Suprapubic skin (tissue), 4 donors: ENCODE results near the gene COL8A2.
A peak's percentile ranks its signal among the peaks of the same experiment; 100 is the strongest.

Source experiments
- EP300 ChIP-seq: sonication (generic); formaldehyde crosslinking; IDR thresholded peaks from one replicate; pipeline ENCODE4 v1.6.1; 2017; ENCODE audit warnings: antibody characterized with exemption
- POLR2A ChIP-seq, 2 donors: fragments of 450-650 bp; IDR thresholded peaks; one replicate each; pipeline ENCODE4 v1.6.1; 2017; ENCODE audit warnings: antibody characterized with exemption in 2 of 2, mild to moderate bottlenecking in 2 of 2, moderate library complexity in 2 of 2
- POLR2AphosphoS5 ChIP-seq, 3 donors: sonication (generic); formaldehyde crosslinking; IDR thresholded peaks; one replicate each; pipeline ENCODE4 v1.6.1; 2017; ENCODE audit warnings: antibody characterized with exemption in 3 of 3
- TF ChIP-seq, protein P1 (sequence below), 2 donors: fragments of 200-600 bp in 1 of 2; fragments of 450-650 bp in 1 of 2; sonication (generic) in 1 of 2; IDR thresholded peaks; one replicate each; pipeline ENCODE4 v1.5.1; 2016 to 2019; ENCODE audit warnings: antibody characterized with exemption in 2 of 2, mild to moderate bottlenecking in 1 of 2, moderate library complexity in 1 of 2

- TF ChIP-seq, protein P1, sequence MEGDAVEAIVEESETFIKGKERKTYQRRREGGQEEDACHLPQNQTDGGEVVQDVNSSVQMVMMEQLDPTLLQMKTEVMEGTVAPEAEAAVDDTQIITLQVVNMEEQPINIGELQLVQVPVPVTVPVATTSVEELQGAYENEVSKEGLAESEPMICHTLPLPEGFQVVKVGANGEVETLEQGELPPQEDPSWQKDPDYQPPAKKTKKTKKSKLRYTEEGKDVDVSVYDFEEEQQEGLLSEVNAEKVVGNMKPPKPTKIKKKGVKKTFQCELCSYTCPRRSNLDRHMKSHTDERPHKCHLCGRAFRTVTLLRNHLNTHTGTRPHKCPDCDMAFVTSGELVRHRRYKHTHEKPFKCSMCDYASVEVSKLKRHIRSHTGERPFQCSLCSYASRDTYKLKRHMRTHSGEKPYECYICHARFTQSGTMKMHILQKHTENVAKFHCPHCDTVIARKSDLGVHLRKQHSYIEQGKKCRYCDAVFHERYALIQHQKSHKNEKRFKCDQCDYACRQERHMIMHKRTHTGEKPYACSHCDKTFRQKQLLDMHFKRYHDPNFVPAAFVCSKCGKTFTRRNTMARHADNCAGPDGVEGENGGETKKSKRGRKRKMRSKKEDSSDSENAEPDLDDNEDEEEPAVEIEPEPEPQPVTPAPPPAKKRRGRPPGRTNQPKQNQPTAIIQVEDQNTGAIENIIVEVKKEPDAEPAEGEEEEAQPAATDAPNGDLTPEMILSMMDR (IDR thresholded peaks at IDR 0.05) = no peak
- TF ChIP-seq EP300 (no peak), POLR2AphosphoS5 (IDR thresholded peaks at IDR 0.05) (peak in 1 of 3 donors; percentile 79), POLR2A (IDR thresholded peaks at IDR 0.05) (peak in 1 of 2 donors; percentile 27)
These were observed 25.5 kb upstream of the COL8A2 start for GRCh38 chr1:36150296-36151133.
